ENCODE measurements around the gene P2RY1. TPM values are rescaled to one million over a fixed set of nuclear protein-coding genes. Genes with fewer than 3 reads are reported as not detected.

Gene P2RY1
- total and polyA plus RNA-seq, 9 of the 15 experiments (the other 6 are each of a cell fraction or from before 2014, with no cell fraction given), result 6.0 to 27.9 (median 18.4) TPM

- TF ChIP-seq GABPA (tag; conservative IDR thresholded peaks at IDR 0.05; ENCODE audit: low read depth), result peak; percentile 67
- peak; percentile 81; the same call in 1 of the 2 replicates for TF ChIP-seq HMG20B (CRISPR knock-in tag; IDR thresholded peaks at IDR 0.05)
- no peak; the same call in 1 of the 2 replicates for TF ChIP-seq DPF2 (IDR thresholded peaks at IDR 0.05)
- TF ChIP-seq MEF2D (tag; conservative IDR thresholded peaks at IDR 0.05; ENCODE audit: low read depth), result no peak
- TF ChIP-seq ZNF431 (CRISPR knock-in tag; IDR thresholded peaks at IDR 0.05), result 0 out of 2 replicates have a peak, but pooled peaks have one; percentile 63
- no peak for TF ChIP-seq ZBTB12 (CRISPR knock-in tag; IDR thresholded peaks at IDR 0.05)
- TF ChIP-seq MCM2 (IDR thresholded peaks at IDR 0.05; ENCODE audit: low read depth), result no peak
- TF ChIP-seq HMBOX1 (IDR thresholded peaks at IDR 0.05), result no peak; the same call in 1 of the 2 replicates
- peak; percentile 15; the same call in 1 of the 2 replicates for TF ChIP-seq ZKSCAN1 (IDR thresholded peaks at IDR 0.05; ENCODE audit: low read depth, low read length)
- TF ChIP-seq KDM2B (CRISPR knock-in tag; IDR thresholded peaks at IDR 0.05), result peak; percentile 58; the same call in 1 of the 2 replicates
- TF ChIP-seq AFF1 (IDR thresholded peaks at IDR 0.05; ENCODE audit: low read depth in 1 of 2, partially characterized antibody in 2 of 2), result no peak
- TF ChIP-seq ZNF740 (CRISPR knock-in tag; IDR thresholded peaks at IDR 0.05), result no peak
- TF ChIP-seq ZNF740 (tag; IDR thresholded peaks at IDR 0.05), result no peak
- TF ChIP-seq HMG20A (CRISPR knock-in tag; conservative IDR thresholded peaks at IDR 0.05), result no peak
- TF ChIP-seq ZNF699 (CRISPR knock-in tag; IDR thresholded peaks at IDR 0.05; ENCODE audit: insufficient replicate concordance), result no peak
- peak; percentile 86 for TF ChIP-seq CBX1 (IDR thresholded peaks at IDR 0.05; ENCODE audit: low read depth)
- no peak for TF ChIP-seq ZNF655 (CRISPR knock-in tag; IDR thresholded peaks at IDR 0.05)
These were observed at the start of gene P2RY1 (continued) for GRCh38 chr3:152834776-152835600.
